NAMALWA (cell line): ENCODE measurements around the gene TNNT3.

Experiments
- DNase-seq: peaks from one replicate; pipeline ENCODE4 v3.0.0-alpha.2; 2015; ENCODE audit warnings: low spot score

Gene TNNT3

GRCh38 chr11:1896923-1897322 is 22.6 kb upstream of the TNNT3 start:
- DNase-seq = no peak

- DNase-seq = no peak
Measured at GRCh38 chr11:1899090-1899489, 20.4 kb upstream of the TNNT3 start.

DNA sequence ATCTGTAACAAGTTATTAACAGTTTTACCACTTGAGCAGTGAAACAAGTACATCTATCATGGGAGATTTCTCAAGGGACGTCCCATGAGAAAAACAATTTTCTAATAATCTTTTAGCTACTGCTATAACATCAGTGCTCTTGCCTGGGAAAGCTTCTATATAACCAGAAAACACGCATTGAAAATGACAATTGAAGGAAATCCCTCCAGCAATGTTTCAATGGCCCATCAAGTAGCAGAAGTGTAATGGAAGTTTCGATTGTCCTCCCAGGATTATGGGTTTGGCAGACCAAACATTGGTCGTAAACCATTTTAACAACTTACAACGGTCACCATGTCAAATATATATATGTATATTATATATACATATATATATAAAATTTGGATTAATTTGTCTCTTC is 19.8 kb upstream of the TNNT3 start:
- DNase-seq = no peak

DNA sequence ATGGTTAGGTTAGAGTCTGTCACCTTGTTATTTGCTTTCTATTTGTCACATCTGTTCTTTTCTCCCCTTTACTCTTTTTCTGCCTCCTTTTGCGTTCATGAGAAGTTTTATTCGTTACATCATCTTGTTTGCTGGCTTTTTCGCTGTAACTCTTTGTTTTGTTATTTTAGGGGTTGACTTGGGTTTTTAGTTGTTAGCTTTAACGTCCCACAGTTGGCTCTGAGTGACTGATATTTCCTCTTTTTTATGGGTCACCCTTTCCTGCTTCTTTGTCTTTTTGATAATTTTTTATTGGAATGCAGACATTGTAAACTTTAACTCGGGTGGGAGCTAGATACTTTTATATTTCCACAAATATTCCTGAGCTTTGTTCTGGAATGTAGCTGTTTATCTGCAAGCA is 13.3 kb upstream of the TNNT3 start:
- DNase-seq = no peak

GRCh38 chr11:1906611-1907423 is 12.7 kb upstream of the TNNT3 start:
- no peak for DNase-seq

- DNase-seq = no peak
Measured at GRCh38 chr11:1908618-1909017, 10.9 kb upstream of the TNNT3 start.

- no peak for DNase-seq
Measured at GRCh38 chr11:1909524-1909923, 10.0 kb upstream of the TNNT3 start.

GRCh38 chr11:1912289-1912878 is 7.1 kb upstream of the TNNT3 start:
- no peak for DNase-seq

DNA sequence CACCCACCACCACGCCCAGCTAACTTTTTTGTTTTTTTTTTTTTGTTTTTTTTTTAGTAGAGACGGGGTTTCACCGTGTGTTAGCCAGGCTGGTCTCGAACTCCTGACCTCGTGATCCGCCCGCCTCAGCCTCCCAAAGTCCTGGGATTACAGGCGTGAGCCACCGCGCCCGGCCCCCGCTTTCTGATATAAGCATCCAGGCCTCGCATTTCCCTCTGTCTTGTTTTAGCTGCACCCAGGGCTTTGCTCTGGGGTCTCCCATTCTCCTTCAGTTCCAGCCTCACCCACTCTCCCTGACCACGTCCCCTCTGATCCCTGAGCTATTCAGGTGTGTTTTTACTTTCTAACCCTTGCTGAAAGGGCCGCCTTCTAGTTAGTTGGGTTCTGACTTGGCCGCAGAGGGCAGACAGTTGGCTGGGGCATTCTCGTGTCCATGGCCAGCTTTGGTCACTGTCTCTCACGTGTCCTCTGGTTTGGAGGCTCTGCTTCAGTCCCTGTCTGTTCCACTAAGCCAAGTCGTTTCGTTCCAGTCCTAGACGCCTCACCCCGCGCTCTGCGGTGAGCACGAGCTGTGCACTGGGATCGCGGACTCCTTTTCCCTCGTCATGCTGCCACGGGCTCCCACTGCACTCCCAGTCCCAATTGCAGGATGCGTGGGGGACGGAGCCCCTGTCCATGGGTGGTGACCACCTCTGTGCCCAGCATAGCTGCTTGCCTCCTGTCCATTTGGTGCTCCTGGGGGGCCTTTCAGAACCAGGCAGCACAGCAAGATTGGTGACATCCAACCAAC is 6.0 kb upstream of the TNNT3 start:
- DNase-seq = no peak

GRCh38 chr11:1915795-1916131 is 3.7 kb upstream of the TNNT3 start:
- DNase-seq = no peak

DNA sequence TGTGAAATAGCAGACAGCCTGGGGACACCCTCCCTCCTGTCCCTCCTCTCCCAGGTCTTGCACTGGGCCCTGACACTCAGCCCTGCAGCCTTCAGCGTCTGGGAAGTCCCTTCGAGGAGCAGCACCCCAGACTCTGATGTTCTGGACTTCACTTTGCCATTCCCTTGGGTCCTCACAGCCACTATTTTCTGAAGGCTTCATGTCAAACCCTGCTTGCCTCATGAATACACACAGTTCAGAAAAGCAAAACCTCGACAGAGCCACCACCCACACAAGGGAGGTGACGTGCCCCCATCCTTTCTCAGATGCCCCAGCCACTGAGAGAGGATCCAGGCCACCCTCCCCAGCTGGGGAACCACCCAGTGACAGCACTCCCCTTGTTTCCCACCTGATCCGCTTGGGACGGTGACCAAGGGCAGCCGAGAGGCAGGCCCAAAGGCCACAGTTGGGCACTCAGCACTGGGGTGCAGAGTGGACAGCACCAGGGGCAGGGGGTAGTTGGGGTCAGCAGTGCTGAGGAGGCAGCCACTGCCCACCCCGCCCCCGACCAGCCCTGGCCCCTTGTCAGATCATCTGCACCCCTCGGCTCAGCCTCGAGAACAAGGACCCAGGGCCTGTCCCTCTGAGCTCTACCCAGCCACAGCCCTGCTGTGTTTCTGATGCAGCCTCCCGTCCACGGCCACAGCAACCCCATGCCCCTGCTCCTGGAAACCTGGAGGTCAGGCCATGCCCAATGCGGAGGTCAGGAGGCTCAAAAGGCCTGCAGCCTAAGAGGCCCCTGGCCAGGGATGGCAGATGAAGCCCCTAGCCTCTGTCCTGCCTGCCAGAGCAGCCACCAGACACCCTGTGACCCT is 3.1 kb upstream of the TNNT3 start:
- peak; percentile 33 for DNase-seq

- peak; percentile 31 for DNase-seq
Measured at GRCh38 chr11:1916986-1917522, 2.4 kb upstream of the TNNT3 start.

DNA sequence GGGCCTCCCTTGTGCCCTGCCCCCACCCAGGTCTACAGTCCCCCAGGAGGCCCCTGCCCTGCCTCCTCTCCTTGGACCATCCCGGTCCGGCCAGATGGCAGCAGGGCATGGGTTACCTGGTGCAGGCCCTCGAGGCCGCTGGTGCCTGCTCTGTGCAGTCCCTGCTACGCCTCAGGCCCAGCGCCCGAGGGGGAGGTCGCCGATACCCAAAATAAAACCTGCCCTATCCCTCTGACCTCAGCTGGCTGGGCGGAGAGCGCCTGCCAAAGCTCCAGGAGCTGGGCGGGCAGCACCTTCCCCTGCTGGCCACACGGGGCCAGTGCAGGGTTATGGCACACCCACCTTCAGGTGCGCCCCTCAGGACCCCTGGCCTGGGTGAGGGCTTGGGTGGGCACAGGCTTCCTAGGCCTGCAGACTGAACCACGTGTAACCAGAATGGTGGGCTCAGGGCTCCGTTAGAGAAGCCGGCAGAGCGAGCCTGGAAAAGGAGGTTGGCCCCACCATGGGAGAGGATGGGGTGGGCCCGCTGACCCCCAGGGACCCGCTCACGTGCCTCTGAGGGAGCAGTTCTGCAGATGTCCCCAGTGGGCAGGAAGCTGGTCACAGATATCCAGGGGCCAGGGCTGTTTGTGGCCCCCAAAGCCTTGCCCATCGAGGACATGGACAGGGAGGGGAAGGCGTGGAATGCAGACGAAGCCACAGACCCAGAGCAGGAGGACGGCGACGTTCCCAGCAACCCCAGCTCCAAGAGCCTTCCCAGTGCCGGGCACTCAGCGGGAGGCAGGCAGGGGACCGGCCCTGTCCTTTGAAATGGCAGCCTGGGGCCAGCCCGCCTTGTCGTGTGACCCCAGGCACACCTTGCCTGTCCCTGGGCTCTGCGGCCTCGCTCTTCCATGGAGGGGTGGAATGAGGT is 1.7 kb upstream of the TNNT3 start:
- DNase-seq = no peak

DNA sequence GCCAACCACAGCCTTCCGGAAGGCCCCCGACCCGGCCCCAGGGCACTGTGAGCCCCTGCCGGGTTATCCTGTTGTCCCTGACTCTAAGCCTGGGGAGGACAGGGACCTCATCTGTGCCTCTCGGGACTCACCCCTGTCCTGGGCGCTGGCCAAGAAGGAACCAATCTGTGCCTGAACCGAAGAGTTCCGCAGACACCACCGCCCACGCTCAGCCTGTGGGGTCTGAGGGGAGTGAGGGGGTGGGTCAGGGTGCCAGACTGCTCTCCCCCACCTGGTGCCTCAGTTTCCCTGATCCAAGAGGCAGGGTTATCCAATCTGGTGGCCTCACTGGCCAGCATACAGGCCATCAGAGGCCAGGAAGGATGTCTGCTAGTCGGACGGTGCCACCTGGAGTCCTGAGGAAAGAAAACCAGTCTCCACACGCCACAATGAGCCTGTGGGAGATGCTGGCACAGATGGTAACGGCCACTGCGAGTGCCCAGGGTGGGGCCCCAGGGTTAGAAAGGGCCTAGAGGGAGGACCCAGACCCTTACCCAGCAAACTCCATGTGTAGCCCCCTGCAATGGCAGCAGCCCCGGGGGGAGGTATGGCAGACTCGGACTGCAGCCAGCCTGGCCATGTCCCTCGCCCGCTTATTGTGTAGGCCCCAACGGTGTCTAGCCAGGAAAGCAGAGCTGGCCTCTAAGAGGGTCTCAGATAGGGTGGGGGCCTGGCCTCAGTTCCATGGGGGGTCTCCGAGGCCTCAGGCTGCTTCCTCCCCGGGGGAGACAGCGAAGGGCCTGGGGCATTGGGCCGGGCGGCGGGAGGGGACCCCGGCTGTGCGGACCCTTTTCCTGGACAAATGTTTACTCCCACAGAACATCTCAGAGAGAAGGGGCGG is 827 bp upstream of the TNNT3 start:
- DNase-seq = no peak

- no peak for DNase-seq
Measured at GRCh38 chr11:1920128-1920908, 815 bp downstream of the TNNT3 start.

GRCh38 chr11:1920909-1921573 is 1.5 kb downstream of the TNNT3 start:
- no peak for DNase-seq

- no peak for DNase-seq
Measured at GRCh38 chr11:1921574-1922141, 2.2 kb downstream of the TNNT3 start.

DNA sequence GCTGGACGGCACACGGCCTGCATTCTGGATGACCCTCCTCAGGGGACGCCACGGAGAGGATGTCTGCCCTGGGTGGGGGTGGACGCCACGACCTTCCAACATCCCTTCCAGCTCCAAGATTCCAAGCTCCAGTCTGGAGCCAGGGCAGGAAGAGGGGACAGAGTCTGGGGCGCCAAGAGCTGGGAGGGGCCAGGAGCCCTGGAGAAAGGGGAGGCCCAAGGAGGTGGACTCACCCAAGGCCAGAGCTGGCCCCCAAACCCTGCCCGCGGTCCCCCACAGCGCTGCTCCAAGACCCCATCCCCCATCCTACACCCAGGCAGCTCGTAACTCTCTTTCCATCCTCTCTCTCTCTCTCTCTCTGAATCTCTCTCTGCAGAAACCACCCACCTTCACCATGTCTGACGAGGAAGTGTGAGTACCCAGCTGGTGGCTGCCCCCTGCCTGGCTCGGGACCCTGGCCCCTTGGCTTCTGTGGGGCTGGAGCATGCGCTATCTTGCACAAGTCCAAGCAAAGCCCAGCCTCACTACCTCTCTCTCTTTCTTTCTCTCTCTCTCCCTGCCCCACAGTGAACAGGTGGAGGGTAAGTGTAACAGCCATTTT is 3.1 kb downstream of the TNNT3 start:
- DNase-seq = no peak
